Colon (tissue), 2 donors: ENCODE data around the gene LETM1.

Source experiments
- FAIRE-seq: peaks from 2 replicates; lab custom pipeline; 2012; peaks lifted over from hg19 to GRCh38; lab: Jason Lieb, UNC
- donor health status: control.
- donor health status: control.

LETM1 gene

DNA sequence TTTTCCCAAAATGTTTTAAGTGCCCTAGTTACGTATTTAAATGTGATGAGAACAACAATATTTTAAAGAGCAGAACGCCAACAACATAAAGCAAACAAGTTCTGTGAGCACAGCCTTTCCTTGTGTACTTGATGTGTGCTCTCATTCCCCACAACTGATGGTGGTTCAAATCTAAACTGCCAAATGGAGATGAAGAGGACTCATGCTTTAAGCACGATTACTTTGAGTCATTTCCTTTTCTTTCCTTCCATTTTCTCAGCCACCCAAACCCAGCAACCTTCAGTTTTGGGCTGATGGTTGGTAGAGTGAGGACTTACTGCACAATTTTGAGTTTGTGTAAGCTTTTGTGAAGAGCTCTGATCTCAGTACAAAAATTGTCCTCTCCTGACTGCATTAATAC, 16.9 kb upstream of the LETM1 start:
- no peak for FAIRE-seq

DNA sequence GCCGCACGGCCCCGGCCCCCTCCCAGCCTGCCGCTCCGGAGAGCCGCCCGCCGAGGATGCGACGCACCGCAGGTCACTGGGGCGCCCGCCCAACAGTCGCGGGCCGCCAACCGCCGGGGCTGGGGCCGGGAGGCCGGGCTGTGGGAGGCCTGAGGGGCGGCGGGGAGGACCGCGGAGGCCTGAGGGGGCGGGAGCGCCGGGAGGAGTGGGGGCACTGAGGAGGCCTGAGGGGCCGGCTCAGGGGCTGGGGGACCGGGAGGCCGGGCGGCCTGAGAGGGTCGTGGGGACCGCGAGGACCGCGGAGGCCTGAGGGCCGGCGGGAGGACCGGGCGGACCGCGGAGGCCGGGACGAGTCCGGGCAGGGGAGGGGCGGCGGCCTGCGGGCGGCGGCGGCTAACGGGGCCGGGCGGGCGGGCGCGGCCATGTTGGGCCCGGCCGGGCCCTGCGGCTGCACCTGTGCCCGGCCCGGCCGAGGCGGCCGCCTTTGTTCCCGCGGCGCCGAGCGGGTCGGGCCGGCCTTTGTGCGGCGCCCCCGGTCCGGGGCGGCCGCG, 15.6 kb upstream of the LETM1 start:
- no peak for FAIRE-seq

- no peak for FAIRE-seq
These were observed 14.9 kb upstream of the LETM1 start, which contains the start of gene NSD2 for GRCh38 chr4:1870578-1871443. TSS of gene NSD2 (plus strand) at chr4:1871393. CDS start at chr4:1900655, 29,262 bp downstream.

GRCh38 chr4:1870328-1870577, 14.3 kb upstream of the LETM1 start:
- no peak for FAIRE-seq

DNA sequence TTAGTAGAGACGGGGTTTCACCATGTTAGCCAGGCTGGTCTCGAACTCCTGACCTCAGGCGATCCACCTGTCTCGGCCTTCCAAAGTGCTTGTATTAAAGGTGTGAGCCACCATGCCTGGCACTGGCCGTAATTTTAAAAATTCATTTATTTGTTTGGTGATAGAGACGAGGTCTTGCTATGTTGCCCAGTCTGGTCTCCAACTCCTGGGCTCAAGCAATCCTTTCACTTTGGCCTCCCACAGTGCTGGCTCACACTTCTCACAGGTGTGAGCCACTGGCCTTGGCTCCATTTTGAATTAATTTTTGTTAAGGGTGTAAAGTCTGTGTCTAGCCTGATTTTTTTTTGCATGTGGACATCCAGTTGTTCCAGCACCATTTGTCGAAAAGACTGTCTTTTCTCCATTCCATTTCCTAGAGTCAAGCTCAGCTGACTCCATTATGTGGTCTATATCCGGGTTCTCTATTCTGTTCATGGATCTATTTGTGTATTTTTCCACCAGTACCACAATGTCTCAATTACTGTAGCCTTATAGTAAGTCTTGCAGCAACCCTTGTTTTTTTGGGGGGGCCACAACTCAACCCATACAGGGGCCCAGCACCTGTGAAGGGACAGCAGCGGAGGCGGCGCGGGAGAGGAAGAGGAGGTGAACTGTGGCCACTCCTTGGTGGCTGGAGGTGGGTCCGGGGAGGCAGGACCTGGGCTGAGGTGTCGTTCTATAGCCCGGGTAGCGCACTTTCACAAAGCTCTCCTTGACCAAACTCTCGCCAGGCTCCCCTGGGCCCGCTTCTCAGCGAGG, 13.8 kb upstream of the LETM1 start:
- FAIRE-seq = no peak

GRCh38 chr4:1868912-1869311, 13.0 kb upstream of the LETM1 start:
- FAIRE-seq = no peak

DNA sequence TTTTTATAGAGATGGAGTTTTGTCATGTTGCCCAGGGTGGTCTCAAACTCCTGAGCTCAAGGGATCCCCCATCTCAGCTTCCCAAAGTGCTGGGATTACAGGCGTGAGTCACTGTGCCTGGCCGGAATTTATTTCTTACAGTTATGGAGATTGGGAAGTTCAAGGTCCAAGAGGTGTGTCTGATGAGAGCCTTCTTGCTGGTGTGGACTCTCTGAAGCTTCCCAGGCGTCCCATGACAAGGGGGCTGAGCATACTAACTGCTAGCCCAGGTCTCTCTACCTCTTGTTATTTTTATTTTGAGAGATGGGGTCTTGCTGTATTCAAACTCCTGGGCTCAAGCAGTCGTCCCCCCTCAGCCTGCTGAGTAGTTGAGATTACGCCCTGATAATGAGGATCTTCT, 12.3 kb upstream of the LETM1 start:
- no peak for FAIRE-seq

GRCh38 chr4:1866189-1866661, 10.3 kb upstream of the LETM1 start:
- no peak for FAIRE-seq

DNA sequence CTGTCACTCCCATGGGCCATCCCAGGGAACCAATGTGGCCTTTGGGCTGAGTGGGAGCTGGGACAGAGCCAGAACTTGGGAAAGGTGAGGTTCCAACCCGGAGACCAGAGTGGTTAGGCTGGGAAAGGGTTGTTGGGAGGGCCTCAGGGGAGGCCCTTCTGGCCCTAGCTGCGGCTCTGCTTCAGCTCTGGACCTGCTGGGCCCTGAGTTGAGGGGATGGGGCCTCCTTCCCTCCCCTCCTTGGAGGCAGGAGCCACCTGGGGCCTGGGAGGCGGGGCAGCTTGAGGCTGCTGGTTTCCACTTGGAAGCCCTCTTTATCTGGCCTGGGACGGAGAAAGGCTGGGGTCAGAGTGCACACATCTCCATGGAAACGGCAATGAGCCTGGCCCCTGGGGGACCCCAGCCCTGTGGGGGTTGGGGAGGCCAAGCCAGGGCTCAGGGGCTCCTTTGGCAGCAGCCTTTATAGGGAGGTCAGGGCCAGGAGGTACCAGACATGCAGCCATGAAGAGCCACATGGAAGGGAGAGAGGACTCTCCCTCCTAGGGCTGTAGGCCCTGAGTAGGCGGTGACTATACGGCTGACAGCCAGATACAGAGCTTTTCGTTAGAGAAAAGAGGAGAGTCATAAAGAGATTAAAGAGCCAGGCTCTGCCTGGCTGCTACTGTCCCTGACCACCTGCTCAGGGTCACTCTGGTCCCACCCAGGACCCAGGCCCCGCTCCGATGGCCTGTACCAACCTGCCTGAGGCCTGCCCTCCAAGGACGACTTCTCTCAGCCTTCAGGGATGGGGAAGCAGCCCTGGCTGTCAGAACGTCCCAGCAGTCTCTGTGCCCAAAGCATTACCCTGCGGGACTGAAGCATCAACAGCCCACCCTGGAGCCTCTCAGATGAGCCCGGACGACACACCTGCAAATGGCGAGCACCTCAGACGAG, 8.4 kb upstream of the LETM1 start:
- FAIRE-seq = no peak

DNA sequence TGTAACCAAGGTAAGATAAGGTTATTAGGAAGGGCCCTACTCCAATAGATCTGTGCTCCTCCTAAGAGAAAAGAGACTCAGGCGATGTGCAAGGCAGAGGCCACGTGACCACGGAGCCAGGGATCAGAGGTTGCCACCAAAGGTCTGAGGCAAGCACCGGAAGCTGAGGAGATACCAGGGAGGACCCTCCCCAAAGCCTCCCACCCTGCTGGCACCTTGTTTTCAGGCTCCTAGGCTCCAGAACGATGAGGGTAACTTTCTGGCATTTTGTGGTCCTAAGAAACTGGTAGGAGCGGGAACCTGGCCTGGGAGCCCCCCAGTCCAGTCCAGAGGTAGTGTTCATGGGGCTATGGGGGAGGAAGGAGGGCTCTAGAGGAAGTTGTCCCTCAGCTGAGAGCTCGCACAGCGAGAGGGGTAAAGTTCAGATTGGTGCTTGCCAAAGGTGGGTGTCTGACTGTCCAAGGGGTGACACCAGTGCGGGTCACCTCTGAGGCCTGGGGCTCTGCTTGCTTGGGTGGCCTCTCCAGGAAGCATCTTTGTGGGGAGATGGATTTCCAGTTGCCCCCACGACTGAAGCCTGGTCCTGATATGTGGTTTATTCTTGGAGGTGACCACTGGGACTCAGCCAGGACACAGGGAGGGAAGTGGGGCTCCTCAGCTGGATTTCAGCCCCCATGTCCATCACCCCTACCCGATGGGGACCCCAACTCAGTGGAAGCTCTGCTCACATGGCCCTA, 7.5 kb upstream of the LETM1 start:
- FAIRE-seq = no peak

GRCh38 chr4:1862961-1863296, 7.0 kb upstream of the LETM1 start:
- no peak for FAIRE-seq

- FAIRE-seq = no peak
These were observed 6.3 kb upstream of the LETM1 start for GRCh38 chr4:1862055-1862911.

- FAIRE-seq = no peak
These were observed 3.4 kb upstream of the LETM1 start for GRCh38 chr4:1859389-1859753.

- FAIRE-seq = no peak
These were observed 2.0 kb upstream of the LETM1 start for GRCh38 chr4:1857931-1858330.

DNA sequence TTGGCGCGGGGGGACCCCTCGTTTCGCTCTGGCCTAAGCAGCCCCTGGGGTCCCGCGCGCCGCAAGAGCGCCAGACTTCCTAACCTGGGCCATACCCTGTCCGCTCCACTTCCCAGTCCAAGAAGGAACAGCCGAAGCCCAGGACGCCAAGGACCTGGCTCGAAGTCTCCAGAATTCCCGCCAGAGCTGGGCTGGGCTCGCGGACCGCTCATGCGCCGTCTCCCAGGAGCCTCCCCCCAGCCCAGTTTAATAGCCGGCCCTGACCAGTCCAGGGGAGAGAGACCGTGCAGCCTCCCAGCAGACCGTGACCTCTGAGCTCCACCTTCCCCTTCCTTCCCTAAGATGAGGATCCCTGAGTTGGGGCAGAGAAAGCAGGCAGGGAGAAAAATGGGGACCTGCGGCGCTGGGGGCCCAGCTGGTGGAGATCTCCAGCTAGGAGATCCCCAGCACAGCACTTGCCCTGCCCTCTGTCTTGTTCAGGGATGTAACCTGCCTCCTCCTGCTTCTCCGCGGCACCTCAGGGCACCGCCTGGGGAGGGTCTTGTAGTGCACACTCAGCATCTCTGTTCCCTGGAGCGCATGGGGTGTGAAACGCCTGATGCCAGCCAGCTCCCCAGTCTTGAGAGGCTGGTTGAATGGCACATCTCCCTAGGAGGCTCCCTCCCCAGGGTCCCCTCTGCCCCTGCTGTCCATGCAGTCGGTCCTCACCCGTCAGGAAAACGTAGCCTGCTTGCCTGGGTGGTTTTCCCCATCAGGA, 1.2 kb upstream of the LETM1 start:
- FAIRE-seq = no peak

DNA sequence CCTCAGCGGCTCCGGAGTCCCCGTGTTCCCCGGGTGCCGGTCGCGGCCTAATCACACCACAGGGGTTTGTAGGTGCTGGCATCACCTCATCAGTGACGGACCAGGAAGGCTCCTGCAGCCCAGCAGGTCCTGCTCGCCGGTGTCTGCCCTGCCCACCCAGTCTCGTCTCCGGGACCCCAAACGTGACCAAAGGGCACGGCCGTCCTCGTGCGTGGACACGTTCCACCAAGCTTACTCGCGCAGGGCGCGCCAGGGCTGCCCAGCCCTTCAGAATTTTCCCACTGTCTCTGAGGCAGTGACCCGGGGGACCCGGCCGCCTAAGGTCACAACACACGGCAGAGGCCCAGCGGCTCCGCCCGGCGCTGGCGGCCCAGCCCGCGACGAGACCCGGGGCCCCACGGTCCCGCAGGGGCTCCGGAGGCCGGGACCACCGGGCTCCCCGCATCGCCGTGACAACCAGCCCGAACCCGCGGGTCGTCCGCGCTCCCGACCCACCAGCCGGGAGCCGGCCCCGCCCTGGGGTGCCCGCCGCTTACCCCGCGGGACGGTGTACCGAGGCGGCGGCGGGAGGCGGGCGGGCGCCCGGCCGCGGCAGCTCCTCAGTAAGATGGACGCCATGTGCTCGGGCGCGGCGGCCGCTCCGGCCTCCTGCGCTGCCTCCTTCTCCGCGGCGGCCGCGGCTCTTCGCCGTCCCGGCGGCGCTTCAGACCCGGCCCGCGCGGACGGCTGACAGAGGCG, 454 bp downstream of the LETM1 start:
- FAIRE-seq = no peak

DNA sequence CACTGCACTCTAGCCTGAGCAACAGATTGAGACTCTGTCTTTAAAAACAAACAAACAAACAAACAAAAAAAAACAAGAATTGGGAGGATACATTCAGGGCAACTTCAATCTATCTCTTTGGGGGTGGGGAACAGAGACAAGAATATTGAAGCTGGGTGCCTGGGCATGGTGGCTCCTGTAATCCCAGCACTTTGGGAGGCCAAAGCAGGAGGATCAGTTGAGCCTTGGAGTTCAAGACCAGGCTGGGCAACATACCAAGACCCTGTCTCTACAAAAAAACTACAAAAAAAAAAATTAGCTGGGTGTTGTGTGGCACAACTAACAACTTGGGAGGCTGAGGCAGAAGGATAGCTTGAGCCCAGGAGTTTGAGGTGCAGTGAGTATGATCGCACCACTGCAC, 1.2 kb downstream of the LETM1 start:
- no peak for FAIRE-seq

- FAIRE-seq = no peak
These were observed 2.9 kb downstream of the LETM1 start for GRCh38 chr4:1852904-1853623.
